ENCODE results near the gene PTPRN2.
"Not testable (repeated sequence)": the region's sequence is repeated elsewhere in the genome, so short reads cannot be mapped to it uniquely, and the experiment has no call there.

Gene PTPRN2

GRCh38 chr7:157846746-157847145, 740.9 kb downstream of the PTPRN2 start:
- not testable (repeated sequence) for H3K27ac ChIP-seq (ENCODE audit: low read depth, low read length); H3K27me3 ChIP-seq (ENCODE audit: control insufficient read depth, insufficient read depth, low read length); H3K4me3 ChIP-seq (ENCODE audit: low read length)

GRCh38 chr7:157846271-157846670, 741.4 kb downstream of the PTPRN2 start:
- no peaks in the 10 kb centered on the region for H3K27me3 ChIP-seq (ENCODE audit: control insufficient read depth, insufficient read depth, low read length)
- H3K4me1 ChIP-seq (ENCODE audit: control insufficient read depth, insufficient read depth, low read length), result no peaks in the 10 kb centered on the region
- no peak overlapping the region for H3K4me3 ChIP-seq (ENCODE audit: low read length)
- H3K27ac ChIP-seq (ENCODE audit: low read depth, low read length), result no peak overlapping the region
- no peaks in the 10 kb centered on the region for H3K36me3 ChIP-seq (ENCODE audit: control insufficient read depth, insufficient read depth, low read length)
- no peak overlapping the region for H3K9ac ChIP-seq (ENCODE audit: low read length)

More at GRCh38 chr7:157846746-157847145, 740.9 kb downstream of the PTPRN2 start:
- H3K9ac ChIP-seq (ENCODE audit: low read length); H3K4me1 ChIP-seq (ENCODE audit: control insufficient read depth, insufficient read depth, low read length); H3K36me3 ChIP-seq (ENCODE audit: control insufficient read depth, insufficient read depth, low read length): not testable (repeated sequence)

- Histone ChIP-seq H3K4me1 (ENCODE audit: control insufficient read depth, insufficient read depth, low read length) (no peaks in the 10 kb centered on the region), H3K9ac (ENCODE audit: low read length) (no peak overlapping the region), H3K27ac (ENCODE audit: low read depth, low read length) (no peak overlapping the region), H3K4me3 (ENCODE audit: low read length) (no peak overlapping the region), H3K36me3 (ENCODE audit: control insufficient read depth, insufficient read depth, low read length) (no peaks in the 10 kb centered on the region), H3K27me3 (ENCODE audit: control insufficient read depth, insufficient read depth, low read length) (no peaks in the 10 kb centered on the region)
These were observed 742.3 kb downstream of the PTPRN2 start for GRCh38 chr7:157845203-157845835.

GRCh38 chr7:157844611-157845010, 743.0 kb downstream of the PTPRN2 start:
- Histone ChIP-seq H3K27me3 (ENCODE audit: control insufficient read depth, insufficient read depth, low read length) (no peaks in the 10 kb centered on the region), H3K4me1 (ENCODE audit: control insufficient read depth, insufficient read depth, low read length) (no peaks in the 10 kb centered on the region), H3K9ac (ENCODE audit: low read length) (no peak overlapping the region), H3K27ac (ENCODE audit: low read depth, low read length) (no peak overlapping the region), H3K36me3 (ENCODE audit: control insufficient read depth, insufficient read depth, low read length) (no peaks in the 10 kb centered on the region), H3K4me3 (ENCODE audit: low read length) (no peak overlapping the region)

- Histone ChIP-seq H3K4me1 (ENCODE audit: control insufficient read depth, insufficient read depth, low read length) (no peaks in the 10 kb centered on the region), H3K36me3 (ENCODE audit: control insufficient read depth, insufficient read depth, low read length) (no peaks in the 10 kb centered on the region), H3K9ac (ENCODE audit: low read length) (no peak overlapping the region), H3K4me3 (ENCODE audit: low read length) (no peak overlapping the region), H3K27ac (ENCODE audit: low read depth, low read length) (no peak overlapping the region), H3K27me3 (ENCODE audit: control insufficient read depth, insufficient read depth, low read length) (no peaks in the 10 kb centered on the region)
These were observed 743.5 kb downstream of the PTPRN2 start for GRCh38 chr7:157844141-157844540.

GRCh38 chr7:157843336-157844140, 744.1 kb downstream of the PTPRN2 start:
- H3K4me3 ChIP-seq (ENCODE audit: low read length), result no peak overlapping the region
- no peaks in the 10 kb centered on the region for H3K27me3 ChIP-seq (ENCODE audit: control insufficient read depth, insufficient read depth, low read length)

GRCh38 chr7:157841773-157842370, 745.8 kb downstream of the PTPRN2 start:
- no peaks in the 10 kb centered on the region for H3K4me1 ChIP-seq (ENCODE audit: control insufficient read depth, insufficient read depth, low read length)
- no peak overlapping the region for H3K9ac ChIP-seq (ENCODE audit: low read length)
- no peaks in the 10 kb centered on the region for H3K27me3 ChIP-seq (ENCODE audit: control insufficient read depth, insufficient read depth, low read length)
- H3K36me3 ChIP-seq (ENCODE audit: control insufficient read depth, insufficient read depth, low read length), result no peaks in the 10 kb centered on the region
- H3K27ac ChIP-seq (ENCODE audit: low read depth, low read length), result no peak overlapping the region
- H3K4me3 ChIP-seq (ENCODE audit: low read length), result no peak overlapping the region

More at GRCh38 chr7:157843336-157844140, 744.1 kb downstream of the PTPRN2 start:
- H3K4me1 ChIP-seq (ENCODE audit: control insufficient read depth, insufficient read depth, low read length), result no peaks in the 10 kb centered on the region
- no peaks in the 10 kb centered on the region for H3K36me3 ChIP-seq (ENCODE audit: control insufficient read depth, insufficient read depth, low read length)
- no peak overlapping the region for H3K9ac ChIP-seq (ENCODE audit: low read length)
- no peak overlapping the region for H3K27ac ChIP-seq (ENCODE audit: low read depth, low read length)

GRCh38 chr7:157840914-157841772, 746.5 kb downstream of the PTPRN2 start:
- Histone ChIP-seq H3K27ac (ENCODE audit: low read depth, low read length) (no peak overlapping the region), H3K36me3 (ENCODE audit: control insufficient read depth, insufficient read depth, low read length) (no peaks in the 10 kb centered on the region), H3K4me3 (ENCODE audit: low read length) (no peak overlapping the region), H3K4me1 (ENCODE audit: control insufficient read depth, insufficient read depth, low read length) (no peaks in the 10 kb centered on the region), H3K27me3 (ENCODE audit: control insufficient read depth, insufficient read depth, low read length) (no peaks in the 10 kb centered on the region), H3K9ac (ENCODE audit: low read length) (no peak overlapping the region)

- no peaks in the 10 kb centered on the region for H3K27me3 ChIP-seq (ENCODE audit: control insufficient read depth, insufficient read depth, low read length)
- no peak overlapping the region for H3K9ac ChIP-seq (ENCODE audit: low read length)
- H3K4me3 ChIP-seq (ENCODE audit: low read length), result no peak overlapping the region
- H3K4me1 ChIP-seq (ENCODE audit: control insufficient read depth, insufficient read depth, low read length), result no peaks in the 10 kb centered on the region
- H3K27ac ChIP-seq (ENCODE audit: low read depth, low read length), result no peak overlapping the region
- no peaks in the 10 kb centered on the region for H3K36me3 ChIP-seq (ENCODE audit: control insufficient read depth, insufficient read depth, low read length)
These were observed 747.3 kb downstream of the PTPRN2 start for GRCh38 chr7:157840174-157840913.

- H3K27ac ChIP-seq (ENCODE audit: low read depth, low read length), result no peak overlapping the region
- no peak overlapping the region for H3K4me3 ChIP-seq (ENCODE audit: low read length)
- H3K27me3 ChIP-seq (ENCODE audit: control insufficient read depth, insufficient read depth, low read length), result no peaks in the 10 kb centered on the region
- H3K9ac ChIP-seq (ENCODE audit: low read length), result no peak overlapping the region
- H3K4me1 ChIP-seq (ENCODE audit: control insufficient read depth, insufficient read depth, low read length), result no peaks in the 10 kb centered on the region
- no peaks in the 10 kb centered on the region for H3K36me3 ChIP-seq (ENCODE audit: control insufficient read depth, insufficient read depth, low read length)
These were observed 747.9 kb downstream of the PTPRN2 start for GRCh38 chr7:157839672-157840167.

- Histone ChIP-seq H3K4me3 (ENCODE audit: low read length) (no peak overlapping the region), H3K4me1 (ENCODE audit: control insufficient read depth, insufficient read depth, low read length) (no peaks in the 10 kb centered on the region), H3K27me3 (ENCODE audit: control insufficient read depth, insufficient read depth, low read length) (no peaks in the 10 kb centered on the region), H3K36me3 (ENCODE audit: control insufficient read depth, insufficient read depth, low read length) (no peaks in the 10 kb centered on the region), H3K9ac (ENCODE audit: low read length) (no peak overlapping the region), H3K27ac (ENCODE audit: low read depth, low read length) (no peak overlapping the region)
These were observed 748.4 kb downstream of the PTPRN2 start for GRCh38 chr7:157839226-157839625.
